ENCODE results near the gene SLC5A10.
"Not testable (repeated sequence)": the region's sequence is repeated elsewhere in the genome, so short reads cannot be mapped to it uniquely, and the experiment has no call there.

SLC5A10 gene

GRCh38 chr17:18921912-18922451 lies 30.0 kb upstream of the SLC5A10 start:
- Histone ChIP-seq H3K4me3 (ENCODE audit: low read length) (no peak overlapping the region), H3K27me3 (ENCODE audit: control insufficient read depth, insufficient read depth, low read length) (no peaks in the 10 kb centered on the region), H3K27ac (ENCODE audit: low read length) (no peak overlapping the region), H3K9me3 (ENCODE audit: control insufficient read depth, insufficient read depth, low read length) (no peaks in the 10 kb centered on the region), H3K4me1 (ENCODE audit: control insufficient read depth, insufficient read depth, low read length) (no peaks in the 10 kb centered on the region), H3K36me3 (ENCODE audit: control insufficient read depth, insufficient read depth, low read length) (no peaks in the 10 kb centered on the region)
- no peak for DNase-seq (ENCODE audit: low read depth, low spot score)
- WGBS (ENCODE audit: insufficient coverage, insufficient read length), result no CpG with 5 or more reads among the region's 4 CpGs

GRCh38 chr17:18922596-18922995 lies 29.4 kb upstream of the SLC5A10 start:
- DNase-seq (ENCODE audit: low read depth, low spot score); H3K4me1 ChIP-seq (ENCODE audit: control insufficient read depth, insufficient read depth, low read length); H3K9me3 ChIP-seq (ENCODE audit: control insufficient read depth, insufficient read depth, low read length); H3K4me3 ChIP-seq (ENCODE audit: low read length); H3K27ac ChIP-seq (ENCODE audit: low read length); H3K36me3 ChIP-seq (ENCODE audit: control insufficient read depth, insufficient read depth, low read length); H3K27me3 ChIP-seq (ENCODE audit: control insufficient read depth, insufficient read depth, low read length): not testable (repeated sequence)
- no CpG with 5 or more reads among the region's 7 CpGs for WGBS (ENCODE audit: insufficient coverage, insufficient read length)

- no peak for DNase-seq (ENCODE audit: low read depth, low spot score)
- no CpG with 5 or more reads among the region's 1 CpG for WGBS (ENCODE audit: insufficient coverage, insufficient read length)
- Histone ChIP-seq H3K4me1 (ENCODE audit: control insufficient read depth, insufficient read depth, low read length) (no peaks in the 10 kb centered on the region), H3K4me3 (ENCODE audit: low read length) (no peak overlapping the region), H3K36me3 (ENCODE audit: control insufficient read depth, insufficient read depth, low read length) (no peaks in the 10 kb centered on the region), H3K9me3 (ENCODE audit: control insufficient read depth, insufficient read depth, low read length) (no peaks in the 10 kb centered on the region), H3K27ac (ENCODE audit: low read length) (no peak overlapping the region), H3K27me3 (ENCODE audit: control insufficient read depth, insufficient read depth, low read length) (no peaks in the 10 kb centered on the region)
Observed at GRCh38 chr17:18925187-18925586, 26.8 kb upstream of the SLC5A10 start.

- Histone ChIP-seq H3K27me3 (ENCODE audit: control insufficient read depth, insufficient read depth, low read length) (no peaks in the 10 kb centered on the region), H3K4me1 (ENCODE audit: control insufficient read depth, insufficient read depth, low read length) (no peaks in the 10 kb centered on the region), H3K4me3 (ENCODE audit: low read length) (no peak overlapping the region), H3K36me3 (ENCODE audit: control insufficient read depth, insufficient read depth, low read length) (peaks cover 2% of the 10 kb centered on the region; the same call in 1 of the 2 replicates), H3K9me3 (ENCODE audit: control insufficient read depth, insufficient read depth, low read length) (no peaks in the 10 kb centered on the region; the same call in 1 of the 2 replicates), H3K27ac (ENCODE audit: low read length) (no peak overlapping the region)
- no peak for DNase-seq (ENCODE audit: low read depth, low spot score)
- no CpG with 5 or more reads among the region's 9 CpGs for WGBS (ENCODE audit: insufficient coverage, insufficient read length)
Observed at GRCh38 chr17:18928628-18929125, 23.3 kb upstream of the SLC5A10 start.

GRCh38 chr17:18932360-18933055 lies 19.5 kb upstream of the SLC5A10 start:
- Histone ChIP-seq H3K4me1 (ENCODE audit: control insufficient read depth, insufficient read depth, low read length) (no peaks in the 10 kb centered on the region), H3K9me3 (ENCODE audit: control insufficient read depth, insufficient read depth, low read length) (no peaks in the 10 kb centered on the region; the same call in 1 of the 2 replicates), H3K27me3 (ENCODE audit: control insufficient read depth, insufficient read depth, low read length) (no peaks in the 10 kb centered on the region), H3K27ac (ENCODE audit: low read length) (no peak overlapping the region), H3K36me3 (ENCODE audit: control insufficient read depth, insufficient read depth, low read length) (peaks cover 2% of the 10 kb centered on the region; the same call in 1 of the 2 replicates), H3K4me3 (ENCODE audit: low read length) (no peak overlapping the region)
- WGBS (ENCODE audit: insufficient coverage, insufficient read length), result no CpG with 5 or more reads among the region's 5 CpGs
- no peak for DNase-seq (ENCODE audit: low read depth, low spot score)

GRCh38 chr17:18933102-18934058 lies 18.6 kb upstream of the SLC5A10 start:
- WGBS (ENCODE audit: insufficient coverage, insufficient read length), result no CpG with 5 or more reads among the region's 14 CpGs
- Histone ChIP-seq H3K27me3 (ENCODE audit: control insufficient read depth, insufficient read depth, low read length) (no peaks in the 10 kb centered on the region), H3K4me3 (ENCODE audit: low read length) (no peak overlapping the region), H3K36me3 (ENCODE audit: control insufficient read depth, insufficient read depth, low read length) (peaks cover 2% of the 10 kb centered on the region; the same call in 1 of the 2 replicates), H3K27ac (ENCODE audit: low read length) (no peak overlapping the region), H3K4me1 (ENCODE audit: control insufficient read depth, insufficient read depth, low read length) (no peaks in the 10 kb centered on the region), H3K9me3 (ENCODE audit: control insufficient read depth, insufficient read depth, low read length) (no peaks in the 10 kb centered on the region; the same call in 1 of the 2 replicates)
- DNase-seq (ENCODE audit: low read depth, low spot score), result no peak

- Histone ChIP-seq H3K4me1 (ENCODE audit: control insufficient read depth, insufficient read depth, low read length) (no peaks in the 10 kb centered on the region), H3K27ac (ENCODE audit: low read length) (no peak overlapping the region), H3K36me3 (ENCODE audit: control insufficient read depth, insufficient read depth, low read length) (no peaks in the 10 kb centered on the region), H3K27me3 (ENCODE audit: control insufficient read depth, insufficient read depth, low read length) (no peaks in the 10 kb centered on the region), H3K4me3 (ENCODE audit: low read length) (no peak overlapping the region), H3K9me3 (ENCODE audit: control insufficient read depth, insufficient read depth, low read length) (no peaks in the 10 kb centered on the region; the same call in 1 of the 2 replicates)
- no CpG with 5 or more reads among the region's 8 CpGs for WGBS (ENCODE audit: insufficient coverage, insufficient read length)
- DNase-seq (ENCODE audit: low read depth, low spot score), result no peak
Observed at GRCh38 chr17:18937981-18938691, 13.8 kb upstream of the SLC5A10 start.

- WGBS (ENCODE audit: insufficient coverage, insufficient read length), result no CpG with 5 or more reads among the region's 2 CpGs
- H3K27me3 ChIP-seq (ENCODE audit: control insufficient read depth, insufficient read depth, low read length), result no peaks in the 10 kb centered on the region
- H3K9me3 ChIP-seq (ENCODE audit: control insufficient read depth, insufficient read depth, low read length), result no peaks in the 10 kb centered on the region
- H3K27ac ChIP-seq (ENCODE audit: low read length), result no peak overlapping the region
- no peaks in the 10 kb centered on the region for H3K4me1 ChIP-seq (ENCODE audit: control insufficient read depth, insufficient read depth, low read length)
- no peaks in the 10 kb centered on the region for H3K36me3 ChIP-seq (ENCODE audit: control insufficient read depth, insufficient read depth, low read length)
- H3K4me3 ChIP-seq (ENCODE audit: low read length), result no peak overlapping the region
- no peak for DNase-seq (ENCODE audit: low read depth, low spot score)
Observed at GRCh38 chr17:18938692-18939023, 13.3 kb upstream of the SLC5A10 start.

GRCh38 chr17:18944646-18945045 lies 7.3 kb upstream of the SLC5A10 start:
- DNase-seq (ENCODE audit: low read depth, low spot score), result no peak
- no peaks in the 10 kb centered on the region for H3K36me3 ChIP-seq (ENCODE audit: control insufficient read depth, insufficient read depth, low read length)
- no peak overlapping the region for H3K4me3 ChIP-seq (ENCODE audit: low read length)
- no peaks in the 10 kb centered on the region for H3K9me3 ChIP-seq (ENCODE audit: control insufficient read depth, insufficient read depth, low read length)
- H3K4me1 ChIP-seq (ENCODE audit: control insufficient read depth, insufficient read depth, low read length), result no peaks in the 10 kb centered on the region
- H3K27ac ChIP-seq (ENCODE audit: low read length), result no peak overlapping the region
- no CpG with 5 or more reads among the region's 5 CpGs for WGBS (ENCODE audit: insufficient coverage, insufficient read length)
- H3K27me3 ChIP-seq (ENCODE audit: control insufficient read depth, insufficient read depth, low read length), result no peaks in the 10 kb centered on the region

- Histone ChIP-seq H3K27me3 (ENCODE audit: control insufficient read depth, insufficient read depth, low read length) (no peaks in the 10 kb centered on the region), H3K9me3 (ENCODE audit: control insufficient read depth, insufficient read depth, low read length) (no peaks in the 10 kb centered on the region), H3K36me3 (ENCODE audit: control insufficient read depth, insufficient read depth, low read length) (no peaks in the 10 kb centered on the region), H3K4me3 (ENCODE audit: low read length) (no peak overlapping the region), H3K27ac (ENCODE audit: low read length) (no peak overlapping the region), H3K4me1 (ENCODE audit: control insufficient read depth, insufficient read depth, low read length) (no peaks in the 10 kb centered on the region)
- no CpG with 5 or more reads among the region's 2 CpGs for WGBS (ENCODE audit: insufficient coverage, insufficient read length)
- no peak for DNase-seq (ENCODE audit: low read depth, low spot score)
Observed at GRCh38 chr17:18946536-18946935, 5.4 kb upstream of the SLC5A10 start.

Measured in iPS DF 6.9 (cell line).